Mononuclear cell (primary cell): ENCODE data around the gene CT45A10. TPM values are rescaled to one million over a fixed set of nuclear protein-coding genes. Genes with fewer than 3 reads are reported as not detected.
"Not testable (repeated sequence)": the region's sequence is repeated elsewhere in the genome, so short reads cannot be mapped to it uniquely, and the experiment has no call there.

Experiments used
- H3K27me3 ChIP-seq: 2 replicates; pipeline ENCODE4 v1.6.0; 2011; ENCODE audit warnings: low read length, control low read depth; ENCODE audit not compliant: insufficient read depth
- H3K4me1 ChIP-seq: 2 replicates; pipeline ENCODE4 v1.5.1; 2011; ENCODE audit warnings: mild to moderate bottlenecking, low read length, control low read depth; ENCODE audit not compliant: insufficient read depth
- H3K4me3 ChIP-seq: 2 replicates; pipeline ENCODE4 v1.5.1; 2011; ENCODE audit warnings: mild to moderate bottlenecking, low read length, moderate library complexity
- H3K9me3 ChIP-seq: 2 replicates; pipeline ENCODE4 v1.5.1; 2011; ENCODE audit warnings: low read depth, mild to moderate bottlenecking, control low read depth, low read length
- total RNA-seq: library from RNA; depleted of rRNA; stranded (reverse); fragments of >200 nt; gene quantifications from one replicate; pipeline ENCODE4 v1.2.3, GENCODE V29; 2012

The CT45A10 gene
- not detected for total RNA-seq

GRCh38 chrX:135893294-135893817 lies at the start of gene CT45A10, which contains the start of gene SAGE1:
CT45A10 (minus strand) TSS chrX:135893444; CDS start chrX:135885344, 8,100 bp downstream.
SAGE1 (plus strand) TSS chrX:135893716; CDS start chrX:135896243, 2,527 bp downstream.
- no peak within 1 kb of the TSS for H3K4me3 ChIP-seq
- H3K27me3 ChIP-seq = no peaks in the 10 kb centered on the region
- H3K9me3 ChIP-seq = no peaks in the 10 kb centered on the region
- H3K4me1 ChIP-seq = no peaks in the 10 kb centered on the region

- no peaks in the 10 kb centered on the region for H3K9me3 ChIP-seq
- H3K4me3 ChIP-seq = no peak overlapping the region
- no peaks in the 10 kb centered on the region for H3K4me1 ChIP-seq
Measured at GRCh38 chrX:135931644-135932487, 38.6 kb upstream of the CT45A10 start.

GRCh38 chrX:135927897-135928296 lies 34.7 kb upstream of the CT45A10 start:
- no peaks in the 10 kb centered on the region for H3K4me1 ChIP-seq
- H3K9me3 ChIP-seq = no peaks in the 10 kb centered on the region
- H3K4me3 ChIP-seq = no peak overlapping the region
- no peaks in the 10 kb centered on the region for H3K27me3 ChIP-seq

More at GRCh38 chrX:135931644-135932487, 38.6 kb upstream of the CT45A10 start:
- H3K27me3 ChIP-seq = no peaks in the 10 kb centered on the region

- Histone ChIP-seq H3K4me1 (no peaks in the 10 kb centered on the region), H3K27me3 (no peaks in the 10 kb centered on the region)
Measured at GRCh38 chrX:135923353-135923752, 30.1 kb upstream of the CT45A10 start.

GRCh38 chrX:135920516-135920915 lies 27.3 kb upstream of the CT45A10 start:
- H3K4me3 ChIP-seq, H3K4me1 ChIP-seq, H3K27me3 ChIP-seq, H3K9me3 ChIP-seq: not testable (repeated sequence)

More at GRCh38 chrX:135923353-135923752, 30.1 kb upstream of the CT45A10 start:
- Histone ChIP-seq H3K4me3 (no peak overlapping the region), H3K9me3 (no peaks in the 10 kb centered on the region)

- no peaks in the 10 kb centered on the region for H3K4me1 ChIP-seq
- no peaks in the 10 kb centered on the region for H3K9me3 ChIP-seq
- no peaks in the 10 kb centered on the region for H3K27me3 ChIP-seq
- no peak overlapping the region for H3K4me3 ChIP-seq
Measured at GRCh38 chrX:135914404-135914803, 21.2 kb upstream of the CT45A10 start.

- no peak overlapping the region for H3K4me3 ChIP-seq
- H3K4me1 ChIP-seq = no peaks in the 10 kb centered on the region
- H3K9me3 ChIP-seq = no peaks in the 10 kb centered on the region
- no peaks in the 10 kb centered on the region for H3K27me3 ChIP-seq
Measured at GRCh38 chrX:135910251-135910650, 17.0 kb upstream of the CT45A10 start.

- H3K9me3 ChIP-seq = no peaks in the 10 kb centered on the region
- H3K4me1 ChIP-seq = no peaks in the 10 kb centered on the region
- H3K4me3 ChIP-seq = no peak overlapping the region
- no peaks in the 10 kb centered on the region for H3K27me3 ChIP-seq
Measured at GRCh38 chrX:135892781-135893180, 463 bp downstream of the CT45A10 start.

GRCh38 chrX:135890087-135890585 lies 3.1 kb downstream of the CT45A10 start:
- Histone ChIP-seq H3K27me3 (no peaks in the 10 kb centered on the region), H3K9me3 (no peaks in the 10 kb centered on the region), H3K4me1 (no peaks in the 10 kb centered on the region), H3K4me3 (no peak overlapping the region)

GRCh38 chrX:135888976-135889375 lies 4.3 kb downstream of the CT45A10 start:
- H3K27me3 ChIP-seq, H3K4me3 ChIP-seq, H3K9me3 ChIP-seq, H3K4me1 ChIP-seq: not testable (repeated sequence)

GRCh38 chrX:135888230-135888629 lies 5.0 kb downstream of the CT45A10 start:
- H3K27me3 ChIP-seq, H3K4me3 ChIP-seq, H3K4me1 ChIP-seq, H3K9me3 ChIP-seq: not testable (repeated sequence)

GRCh38 chrX:135882741-135883140 lies 10.5 kb downstream of the CT45A10 start:
- H3K4me3 ChIP-seq, H3K9me3 ChIP-seq, H3K4me1 ChIP-seq, H3K27me3 ChIP-seq: not testable (repeated sequence)

GRCh38 chrX:135871712-135872111 lies 21.5 kb downstream of the CT45A10 start, which contains the start of gene CT45A9:
CT45A9 (minus strand) TSS chrX:135871812; CDS start chrX:135868061, 3,751 bp downstream.
- H3K27me3 ChIP-seq, H3K9me3 ChIP-seq, H3K4me3 ChIP-seq, H3K4me1 ChIP-seq: not testable (repeated sequence)

GRCh38 chrX:135854438-135854837 lies 38.8 kb downstream of the CT45A10 start, which contains the start of gene CT45A8:
CT45A8 (minus strand) TSS chrX:135854538; CDS start chrX:135850783, 3,755 bp downstream.
- not testable (repeated sequence) for H3K9me3 ChIP-seq, H3K4me3 ChIP-seq, H3K4me1 ChIP-seq, H3K27me3 ChIP-seq

GRCh38 chrX:135837180-135837579 lies 56.1 kb downstream of the CT45A10 start, which contains the start of gene CT45A7:
CT45A7 (minus strand) TSS chrX:135837280; CDS start chrX:135833533, 3,747 bp downstream.
- not testable (repeated sequence) for H3K9me3 ChIP-seq, H3K4me1 ChIP-seq, H3K4me3 ChIP-seq, H3K27me3 ChIP-seq
